HG03354 (cell line): ENCODE results near the gene TMEM141.

Source experiments
- ATAC-seq: cut with Tn5 transposase; IDR thresholded peaks from one replicate; pipeline ENCODE4 v1.9.1; 2021; ENCODE audit warnings: mild to moderate bottlenecking; ENCODE audit not compliant: unreplicated experiment, poor library complexity, severe bottlenecking

TMEM141 gene

DNA sequence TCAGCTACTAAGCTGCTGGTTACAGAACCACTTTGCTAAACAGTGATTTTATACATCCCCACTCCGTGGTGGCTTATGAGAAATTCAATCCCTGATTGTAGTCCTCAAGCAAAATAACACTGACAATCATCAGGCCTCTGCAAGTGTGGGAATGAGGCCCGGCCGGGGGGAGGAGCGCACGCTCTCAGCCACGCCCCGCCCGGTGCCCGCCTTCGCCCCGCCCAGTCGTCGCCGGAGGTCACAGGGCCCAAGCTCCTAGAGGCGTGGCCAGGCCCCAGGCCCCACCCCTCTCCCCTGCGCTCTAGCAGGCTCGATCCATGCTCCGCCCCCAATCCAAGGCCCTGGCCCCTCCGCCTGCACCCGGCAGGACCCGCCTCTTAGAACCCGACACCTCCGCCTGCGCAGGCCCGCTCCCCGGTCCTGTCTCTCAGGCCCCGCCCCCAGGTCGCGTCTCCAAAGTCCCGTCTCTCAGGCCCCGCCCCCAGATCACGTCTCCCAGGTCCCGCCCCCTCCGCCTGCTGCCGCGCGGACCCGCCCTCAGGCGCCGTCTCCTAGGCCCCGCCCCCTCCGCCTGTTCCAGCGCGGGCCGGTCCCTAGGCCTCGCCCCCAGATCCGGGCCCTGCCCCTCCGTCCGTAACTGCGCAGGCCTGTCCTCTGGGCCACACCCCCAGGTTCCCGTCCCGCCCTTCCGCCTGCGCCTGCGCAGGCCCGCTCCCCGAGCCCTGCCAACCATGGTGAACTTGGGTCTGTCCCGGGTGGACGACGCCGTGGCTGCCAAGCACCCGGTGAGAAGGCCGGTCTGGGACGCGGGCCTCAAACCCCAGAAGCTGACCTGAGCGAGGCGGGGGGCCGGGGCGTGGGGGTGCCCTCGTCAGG, at the start of gene TMEM141:
TSS of gene TMEM141 (plus strand) at position 705 of the 876 bp plus-strand sequence. CDS start at position 732, 27 bp downstream.
- peak; percentile 84 for ATAC-seq

DNA sequence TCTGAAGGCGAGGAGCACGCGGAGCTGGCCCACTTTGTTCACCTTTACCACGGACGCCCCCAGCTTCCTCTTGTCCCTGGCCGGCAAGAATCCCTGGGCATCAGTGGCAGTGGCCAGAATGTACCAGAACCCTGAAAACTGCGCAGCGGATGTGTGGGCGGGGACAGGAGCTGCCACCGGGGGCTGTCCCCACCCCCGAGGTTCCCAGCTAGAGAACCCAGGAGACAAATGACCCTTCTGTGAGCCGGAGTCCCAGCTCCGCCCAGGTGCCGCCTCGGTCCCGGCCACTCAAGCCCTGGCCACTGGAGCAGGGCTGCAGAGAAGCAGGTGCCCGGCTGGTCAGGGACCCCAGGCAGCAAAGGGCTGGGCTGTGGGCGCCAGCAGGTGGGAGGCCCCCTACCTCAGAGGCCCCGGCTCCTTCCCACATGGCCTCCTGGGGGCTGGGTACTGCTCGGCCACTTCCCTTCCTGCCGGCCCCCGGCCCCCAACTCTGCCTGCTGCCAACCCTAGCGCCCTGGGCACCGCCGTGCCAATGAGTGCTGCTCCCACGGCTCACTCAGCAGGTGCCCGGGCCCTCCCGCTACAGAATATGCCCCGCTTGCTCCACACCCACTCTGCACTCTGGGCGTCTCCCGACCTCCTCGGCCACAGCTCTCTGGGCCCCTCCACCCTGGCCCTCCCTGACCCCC, 49.1 kb upstream of the TMEM141 start:
- no peak for ATAC-seq

DNA sequence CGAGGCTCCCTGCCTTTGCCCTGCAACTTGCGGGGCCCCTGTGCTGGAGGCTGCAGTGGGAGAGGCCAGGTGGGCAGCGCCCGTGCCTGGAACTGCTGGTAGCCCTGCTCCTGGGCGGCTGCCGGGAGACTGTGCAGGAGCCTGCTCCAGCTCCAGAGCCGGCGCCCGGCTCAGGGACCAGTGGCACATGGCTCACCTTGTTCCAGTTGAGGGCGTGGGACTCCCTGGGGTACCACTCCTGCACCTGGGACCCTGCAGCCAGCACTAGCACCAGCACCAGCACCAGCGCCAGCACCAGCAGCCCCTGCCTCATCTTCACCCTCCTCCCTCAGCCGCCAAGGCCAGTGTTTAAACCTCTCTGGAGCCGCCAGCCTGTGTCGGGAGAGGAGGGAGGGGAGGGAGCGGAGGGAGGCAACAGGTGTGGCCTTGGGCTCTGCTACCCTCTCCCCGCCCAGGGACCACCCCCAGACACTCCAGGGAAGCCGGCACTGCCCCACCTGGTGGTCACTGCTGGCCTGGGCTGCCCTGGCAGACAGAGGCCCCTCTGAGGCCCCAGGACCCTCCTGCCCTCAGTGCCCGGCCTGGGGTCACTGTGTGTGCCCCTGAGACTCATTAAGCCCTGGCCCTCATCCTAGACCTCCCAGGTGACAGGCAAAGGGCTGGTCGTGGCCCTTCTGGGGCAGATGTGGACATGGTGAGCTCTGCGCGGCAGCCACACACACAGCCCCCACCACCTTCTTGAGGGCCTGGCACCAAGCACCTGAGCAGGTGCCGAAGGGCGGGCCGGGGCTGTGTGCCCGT, 48.4 kb upstream of the TMEM141 start, which contains the start of gene LCN10:
TSS of gene LCN10 (minus strand) at position 350 of the 801 bp plus-strand sequence. CDS start at position 313, 37 bp downstream.
- no peak for ATAC-seq

DNA sequence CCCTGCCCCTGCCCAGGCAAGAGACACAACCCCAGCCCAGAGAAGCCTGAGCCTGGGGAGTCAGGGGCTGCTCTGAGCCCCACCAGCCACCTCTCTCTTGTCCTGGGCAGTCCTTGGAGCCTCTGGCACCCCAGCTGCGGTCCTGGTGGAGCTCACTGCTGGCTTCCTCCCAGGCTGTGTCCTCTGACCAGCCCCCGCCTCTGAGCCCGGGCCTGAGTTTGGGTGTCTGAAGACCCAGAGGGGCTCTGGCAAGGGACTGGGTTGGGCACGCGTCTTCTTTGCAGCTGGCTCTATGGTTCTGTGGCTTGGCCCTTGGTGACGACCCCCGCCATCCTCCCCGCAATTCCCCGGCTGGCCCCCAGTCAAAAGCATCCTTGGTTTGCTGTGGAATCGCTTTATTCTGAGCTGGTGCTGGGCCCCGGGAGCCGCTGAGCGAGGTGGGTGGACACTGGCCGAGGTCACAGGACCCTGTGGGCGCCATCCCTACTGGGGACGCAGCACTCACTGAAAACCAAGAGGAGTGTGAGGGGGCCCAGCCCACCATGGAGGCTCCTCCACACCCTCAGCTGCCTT, 47.4 kb upstream of the TMEM141 start:
- no peak for ATAC-seq

DNA sequence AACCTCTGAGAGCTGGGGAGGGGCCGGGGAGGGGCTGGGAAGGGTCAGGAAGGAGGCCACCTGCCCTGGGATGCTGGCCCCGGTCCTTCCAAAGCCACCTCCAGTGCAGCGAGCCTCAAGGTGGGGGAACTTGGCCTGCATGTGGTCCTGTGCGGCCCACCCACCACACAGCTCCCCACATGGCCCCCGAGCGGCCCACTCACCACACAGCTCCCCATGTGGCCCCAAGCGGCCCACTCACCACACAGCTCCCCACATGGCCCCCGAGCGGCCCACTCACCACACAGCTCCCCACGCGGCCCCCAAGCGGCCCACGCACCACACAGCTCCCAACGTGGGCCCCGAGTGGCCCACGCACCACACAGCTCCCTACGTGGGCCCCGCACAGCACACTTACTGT, 46.4 kb upstream of the TMEM141 start:
- ATAC-seq, result no peak

DNA sequence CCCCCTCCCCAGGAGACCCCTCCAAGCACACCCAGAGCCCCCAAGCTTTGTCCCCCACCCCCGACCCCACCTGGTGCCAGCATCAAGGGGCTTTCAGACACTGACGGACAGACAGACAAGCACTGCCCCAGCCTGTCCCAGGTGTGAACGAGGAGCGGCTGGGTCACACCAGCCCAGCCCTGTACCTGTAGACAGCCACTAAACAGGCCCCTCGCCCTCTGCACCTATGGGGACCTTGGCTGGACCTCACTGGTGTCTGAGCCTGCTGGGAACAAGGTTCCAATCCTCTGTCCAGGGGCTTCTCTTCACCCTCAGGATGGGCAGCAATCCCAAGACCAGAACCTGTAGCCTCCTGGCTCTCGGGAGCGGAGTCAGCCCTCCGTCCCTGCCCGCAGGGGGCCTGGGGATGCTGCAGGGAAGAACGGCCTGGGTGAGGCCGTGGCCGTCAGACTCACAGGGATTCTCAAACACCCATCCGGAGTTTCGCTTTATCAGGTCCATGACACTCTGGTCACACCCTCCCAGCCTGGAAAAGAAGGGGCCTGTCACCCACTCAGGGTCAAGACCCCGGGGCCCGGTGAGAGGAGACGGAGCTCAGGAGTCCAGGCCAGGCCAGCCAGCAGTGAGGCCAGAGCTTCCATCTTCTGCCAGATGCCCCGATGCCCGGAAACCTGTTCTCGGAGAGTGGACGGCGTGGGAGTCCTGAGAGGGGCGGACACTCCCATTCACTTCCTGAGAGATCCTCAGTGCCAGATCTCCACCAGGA, 45.6 kb upstream of the TMEM141 start:
- no peak for ATAC-seq

DNA sequence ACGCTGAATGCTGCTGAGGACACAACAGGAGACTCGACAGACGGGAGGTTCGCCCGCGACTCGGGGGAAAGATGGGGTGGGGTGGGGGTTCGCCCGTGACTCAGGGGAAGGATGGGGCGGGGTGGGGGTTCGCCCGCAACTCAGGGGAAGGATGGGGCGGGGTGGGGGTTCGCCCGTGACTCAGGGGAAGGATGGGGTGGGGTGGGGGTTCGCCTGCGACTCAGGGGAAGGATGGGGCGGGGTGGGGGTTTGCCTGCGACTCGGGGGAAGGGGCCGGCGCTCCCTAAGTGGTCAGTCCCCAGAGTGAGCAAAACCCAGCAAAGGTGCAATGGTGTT, 45.0 kb upstream of the TMEM141 start:
- no peak for ATAC-seq

DNA sequence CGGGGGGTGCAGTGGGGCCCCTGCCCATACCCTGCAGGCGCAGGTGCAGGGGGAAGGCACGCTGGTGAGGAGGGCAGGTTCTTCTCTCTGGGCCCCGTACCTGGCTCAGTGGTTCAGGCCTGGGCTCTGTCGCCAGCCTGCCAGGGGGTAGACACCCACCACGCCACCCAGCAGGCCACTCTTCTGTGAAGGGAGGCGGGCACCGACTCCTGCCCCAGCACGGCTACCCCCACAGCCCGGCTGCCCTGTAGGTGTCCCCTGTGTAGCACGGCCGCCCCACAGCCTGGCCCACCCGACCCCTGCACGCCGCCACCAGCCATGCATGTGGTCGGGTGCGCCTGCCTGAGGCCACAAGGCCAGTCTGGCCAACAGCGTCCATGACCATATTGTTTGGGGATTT, 44.5 kb upstream of the TMEM141 start:
- no peak for ATAC-seq

DNA sequence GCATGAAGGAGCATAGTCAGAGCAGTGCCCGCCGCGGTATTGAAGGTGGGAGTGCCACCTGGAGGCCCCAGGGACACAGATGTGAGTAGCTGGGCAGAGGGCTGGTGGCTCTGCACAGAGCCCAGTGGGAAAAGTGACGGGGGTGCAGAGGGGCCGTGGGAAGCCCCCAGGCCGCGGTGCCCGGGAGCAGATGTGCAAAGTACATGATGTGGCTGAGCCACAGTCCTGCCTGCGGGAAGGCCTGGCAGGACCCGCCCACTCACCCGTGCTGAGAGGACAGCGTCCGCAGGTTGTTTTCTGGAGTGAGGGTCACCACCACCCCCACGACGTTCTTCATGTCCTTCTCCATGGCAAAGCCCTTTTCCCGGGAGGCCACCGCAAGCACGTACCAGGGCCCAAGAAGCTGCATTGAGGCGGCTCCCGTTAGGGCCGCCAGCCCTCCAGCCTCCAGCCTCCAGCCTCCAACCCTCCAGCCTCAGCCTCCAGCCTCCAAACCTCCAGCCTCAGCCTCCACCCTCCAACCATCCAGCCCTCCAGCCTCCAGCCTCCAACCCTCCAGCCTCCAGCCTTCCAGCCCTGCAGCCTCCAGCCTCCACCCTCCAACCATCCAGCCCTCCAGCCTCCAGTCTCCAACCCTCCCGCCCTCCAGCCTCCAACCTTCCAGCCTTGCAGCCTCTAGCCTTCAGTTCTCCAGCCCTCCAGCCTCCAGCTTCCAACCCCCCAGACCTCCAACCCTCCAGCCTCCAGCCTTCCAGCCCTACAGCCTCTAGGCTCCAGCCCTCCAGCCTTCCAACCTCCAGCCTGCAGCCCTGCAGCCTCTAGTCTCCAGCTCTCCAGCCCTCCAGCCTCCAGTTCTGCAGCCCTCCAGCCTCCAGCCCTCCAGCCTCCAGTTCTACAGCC, 43.7 kb upstream of the TMEM141 start:
- ATAC-seq, result no peak

DNA sequence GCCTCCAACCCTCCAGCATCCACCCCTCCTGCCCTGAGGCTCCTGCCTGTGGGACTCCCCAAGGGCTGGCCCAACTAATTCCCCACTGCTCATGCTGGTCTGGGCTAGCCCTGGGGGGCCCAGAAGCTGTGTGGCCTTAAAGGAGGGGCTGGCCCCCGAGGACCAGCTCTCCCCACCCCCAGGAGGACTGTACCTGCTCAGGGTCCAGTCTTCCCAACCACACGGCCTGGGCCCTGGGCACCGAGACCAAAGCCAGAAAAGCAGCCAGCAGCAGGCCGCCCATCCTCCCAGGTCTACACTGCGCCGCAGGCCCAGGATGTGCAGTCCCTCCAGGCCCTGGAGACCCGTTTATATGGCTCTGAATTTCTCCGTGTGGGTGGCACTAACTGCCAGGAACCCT, 42.9 kb upstream of the TMEM141 start, which contains the start of gene LCN6:
TSS of gene LCN6 (minus strand) at position 325 of the 400 bp plus-strand sequence. CDS start at position 283, 42 bp downstream.
- ATAC-seq, result no peak

DNA sequence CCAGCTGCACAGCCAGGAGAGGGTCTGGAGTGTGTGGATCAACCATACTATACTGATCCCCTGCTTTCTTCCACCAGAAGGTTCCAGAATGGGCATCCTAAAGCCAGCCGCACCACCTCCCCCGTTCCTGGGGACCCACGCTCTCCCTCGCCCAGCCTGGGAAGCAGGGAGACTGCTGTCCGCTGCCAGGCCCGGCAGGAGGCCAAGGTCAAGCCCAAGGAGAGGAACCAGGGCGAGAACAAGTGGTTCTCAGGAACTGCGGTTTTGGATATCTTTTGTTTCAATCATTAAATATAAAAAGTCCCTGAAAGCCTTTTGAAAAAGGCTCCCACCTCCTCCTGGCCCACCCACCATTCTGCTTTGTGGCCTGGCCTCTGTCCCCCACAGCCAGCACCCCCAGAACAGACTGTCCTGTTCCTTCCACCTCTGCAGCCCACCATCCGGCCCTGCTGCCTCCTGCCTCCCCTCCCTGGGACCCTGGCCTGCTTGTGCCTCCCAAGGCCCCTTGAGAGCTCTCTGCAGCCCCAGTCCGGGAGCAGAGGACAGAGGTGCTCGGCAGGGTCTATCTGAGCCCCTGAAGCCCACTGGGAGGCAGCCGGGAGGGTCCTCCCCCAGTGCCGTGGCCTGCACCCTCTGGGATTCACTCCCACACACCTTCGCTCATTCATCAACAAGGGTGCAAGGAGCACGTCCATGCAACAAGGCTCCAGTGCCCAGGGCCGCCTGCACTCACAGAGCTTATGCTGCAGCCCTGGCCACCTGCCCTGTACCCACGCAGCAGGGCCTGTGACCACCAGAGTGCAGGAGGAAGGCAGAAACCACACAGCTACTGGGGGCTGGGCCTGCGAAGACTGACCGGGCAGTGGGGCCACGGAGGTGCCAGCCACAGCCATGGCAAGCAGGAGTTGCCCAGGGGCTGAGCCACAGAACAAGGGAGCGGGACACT, 42.2 kb upstream of the TMEM141 start:
- ATAC-seq, result no peak

DNA sequence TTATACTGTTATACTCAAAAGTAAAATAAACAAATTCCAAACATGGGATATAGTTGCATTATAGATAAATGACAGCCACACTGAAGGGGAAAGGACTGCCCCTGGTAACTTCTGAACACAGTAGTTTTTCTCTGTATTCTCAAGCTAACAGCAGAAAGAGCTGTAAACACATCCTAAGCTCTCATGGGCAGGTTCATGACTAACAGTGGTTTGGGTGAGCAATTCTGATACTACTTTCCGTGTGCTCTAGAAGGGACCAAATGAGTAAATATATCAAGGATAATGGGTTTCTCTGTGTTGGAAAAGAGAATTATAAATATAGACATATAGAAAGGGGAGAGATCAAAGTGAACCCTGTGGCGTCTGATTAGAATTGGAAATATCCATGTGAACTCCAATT, 40.6 kb upstream of the TMEM141 start:
- ATAC-seq, result no peak

DNA sequence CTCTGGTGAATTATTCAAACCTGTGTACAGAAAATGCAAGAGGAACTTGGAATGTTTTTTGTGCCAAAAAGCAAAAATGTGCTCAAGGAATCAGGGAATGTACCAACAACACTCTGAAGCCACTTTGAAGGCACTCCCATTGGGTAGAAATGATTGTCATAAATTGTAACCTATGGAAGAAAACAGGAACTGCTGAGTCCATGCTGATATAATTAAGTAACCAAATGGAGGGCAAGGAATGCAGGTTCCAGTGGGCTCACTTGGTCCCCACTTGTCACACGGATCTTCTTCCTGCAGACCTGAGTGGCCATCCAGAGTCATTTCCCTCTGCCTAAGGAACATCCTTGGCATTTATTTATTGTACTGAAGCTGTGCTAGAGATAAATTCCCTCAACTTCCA, 39.9 kb upstream of the TMEM141 start:
- ATAC-seq, result no peak

DNA sequence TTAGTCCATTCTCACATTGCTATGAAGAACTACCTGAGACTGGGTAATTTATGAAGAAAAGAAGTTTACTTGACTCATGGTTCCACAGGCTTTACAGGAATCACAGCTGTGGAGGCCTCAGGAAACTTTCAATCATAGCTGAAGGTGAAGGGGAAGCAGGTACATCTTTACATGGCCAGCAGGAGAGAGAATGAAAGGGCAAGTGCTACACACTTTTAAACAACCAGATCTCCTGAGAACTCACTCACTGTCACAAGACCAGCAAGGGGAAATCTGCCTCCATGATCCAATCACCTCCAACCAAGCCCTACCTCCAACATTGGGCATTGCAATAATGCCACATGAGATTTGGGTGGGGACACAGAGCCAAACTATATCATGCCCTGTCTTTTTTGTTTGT, 39.3 kb upstream of the TMEM141 start:
- ATAC-seq, result no peak

DNA sequence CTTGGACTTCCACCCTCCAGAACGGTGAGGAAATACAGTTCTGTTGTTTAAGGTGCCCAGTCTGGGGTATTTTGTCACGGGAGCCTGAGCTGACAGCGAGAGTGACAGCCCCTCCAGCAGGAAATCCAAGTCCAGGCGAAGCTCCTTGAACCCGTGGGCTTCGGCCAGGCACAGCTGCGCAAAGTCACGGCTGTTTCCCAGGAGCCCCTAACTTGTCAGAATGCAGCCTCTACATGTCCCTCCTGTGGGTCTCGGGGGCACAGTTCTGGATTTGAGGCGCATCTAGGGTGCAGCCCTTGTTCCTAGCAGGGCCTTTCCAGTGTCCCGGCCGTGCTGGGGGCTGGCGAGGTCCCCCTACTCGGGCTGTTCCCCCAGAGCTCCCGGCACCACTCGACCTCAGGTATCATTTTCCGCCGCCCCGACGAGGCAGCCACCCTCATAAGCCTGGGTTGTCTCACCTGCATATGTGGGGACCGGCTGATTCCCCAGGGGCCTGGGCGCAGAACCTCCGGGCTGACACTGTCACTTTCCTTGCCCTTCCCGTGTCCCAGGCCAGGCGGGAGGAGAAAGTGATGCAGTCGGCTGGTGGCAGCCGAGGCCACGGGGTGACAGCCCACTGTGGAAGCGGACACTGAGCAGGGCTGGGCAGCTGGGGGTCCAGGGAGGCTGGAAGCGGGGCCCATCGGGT, 37.6 kb upstream of the TMEM141 start:
- no peak for ATAC-seq

DNA sequence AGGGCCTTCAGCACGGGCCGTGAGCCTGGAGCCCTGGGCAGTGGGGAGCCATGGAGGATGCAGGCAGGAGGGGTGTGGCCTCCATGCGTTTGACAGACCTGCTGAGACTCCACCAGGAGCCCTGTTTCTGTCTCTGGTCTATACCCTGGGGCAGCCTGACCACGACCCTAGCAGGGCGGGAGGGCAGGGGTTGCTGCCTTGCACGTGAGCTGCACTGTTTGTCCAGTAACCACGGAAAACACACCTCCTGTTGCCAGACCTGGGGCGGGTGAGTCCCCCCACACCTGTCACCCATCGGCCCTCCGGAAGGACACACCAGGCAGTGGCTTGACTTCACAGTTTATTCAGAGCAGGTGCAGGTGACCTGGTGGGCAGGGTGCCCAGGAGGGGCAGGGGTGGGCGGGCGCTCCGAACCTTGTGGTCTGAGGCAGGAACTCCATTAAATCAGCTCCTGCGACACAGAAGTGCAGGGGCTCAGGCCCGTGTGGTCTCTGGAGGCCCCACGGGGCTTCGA, 37.0 kb upstream of the TMEM141 start:
- ATAC-seq, result no peak
